NCI-H748 treated with DMSO at 0.1 percent for 48 hours (cell line): ENCODE data around the gene EBF3.

Experiments used
- DNase-seq: peaks from one replicate; lab custom pipeline; 2025; lab: John Stamatoyannopoulos, UW

Gene EBF3

GRCh38 chr10:129945064-129945463, 19.0 kb downstream of the EBF3 start:
- no peak for DNase-seq

DNA sequence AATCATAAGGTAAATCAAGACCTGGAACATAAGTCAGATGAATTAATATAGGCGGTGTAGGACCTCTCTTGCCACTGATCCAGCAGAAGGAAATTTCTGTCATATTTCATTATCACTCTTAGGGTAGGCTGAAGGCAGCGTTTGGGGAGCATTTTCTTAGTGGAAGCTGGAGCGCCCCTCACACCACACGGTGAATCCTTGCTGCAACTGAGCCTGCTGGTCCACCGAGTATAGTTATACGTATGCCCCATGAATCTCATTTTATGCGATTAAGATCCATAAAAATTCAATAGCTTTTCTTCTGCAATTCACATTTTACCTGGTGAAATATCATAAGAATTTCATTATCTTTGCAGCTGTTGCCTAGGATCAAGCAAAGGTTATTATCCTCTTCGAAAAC, 19.6 kb downstream of the EBF3 start:
- DNase-seq = no peak

DNA sequence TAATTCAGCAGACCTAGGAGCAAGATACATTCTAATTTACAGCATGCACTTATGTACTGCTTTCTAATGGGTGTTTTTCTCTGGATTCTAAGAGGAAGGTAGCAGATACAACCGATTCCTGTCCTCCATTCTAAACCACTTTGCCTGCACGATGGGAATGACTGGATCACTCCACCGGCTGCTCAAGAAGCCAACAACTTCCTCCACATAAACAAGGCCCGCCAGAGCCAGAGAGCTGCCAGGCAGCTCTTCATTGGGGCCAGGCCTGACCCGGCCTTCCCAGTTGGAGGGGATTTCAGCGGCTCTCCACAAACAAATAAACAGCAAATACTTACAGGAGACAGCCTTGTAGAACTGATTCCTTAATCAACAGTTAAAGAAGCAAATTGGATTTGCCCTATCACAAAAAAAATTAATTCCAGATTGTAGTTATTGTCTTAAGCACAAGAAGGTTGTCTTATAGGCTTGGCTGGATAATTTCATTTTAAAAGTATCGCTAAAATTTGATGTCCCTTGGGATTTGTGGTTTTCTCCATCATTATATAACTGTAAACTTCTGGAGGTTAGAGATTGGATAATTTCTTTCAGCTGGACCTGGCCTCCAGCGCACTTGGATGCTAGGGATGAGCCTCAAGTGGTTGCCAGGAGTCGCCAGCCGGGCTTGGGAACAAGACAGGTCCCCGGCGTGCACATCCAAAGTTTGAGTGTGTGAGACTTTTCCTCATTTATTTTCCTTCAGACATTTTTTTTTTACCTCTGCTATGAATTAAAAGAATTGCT, 20.9 kb downstream of the EBF3 start:
- no peak for DNase-seq

GRCh38 chr10:129942391-129942790, 21.7 kb downstream of the EBF3 start:
- no peak for DNase-seq

DNA sequence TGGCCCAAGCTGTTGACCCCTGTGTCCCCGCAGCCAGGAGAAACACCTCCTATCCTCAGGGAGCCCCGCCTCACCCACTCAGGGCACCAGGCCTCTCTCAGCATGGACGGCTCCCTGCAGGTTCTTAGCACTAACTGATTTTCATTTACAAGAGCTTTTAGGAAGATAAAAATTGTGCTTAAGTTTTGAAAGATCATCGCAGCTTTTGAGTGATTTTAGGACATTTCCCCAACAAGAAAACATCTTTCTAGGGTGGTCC, 22.1 kb downstream of the EBF3 start:
- no peak for DNase-seq

DNA sequence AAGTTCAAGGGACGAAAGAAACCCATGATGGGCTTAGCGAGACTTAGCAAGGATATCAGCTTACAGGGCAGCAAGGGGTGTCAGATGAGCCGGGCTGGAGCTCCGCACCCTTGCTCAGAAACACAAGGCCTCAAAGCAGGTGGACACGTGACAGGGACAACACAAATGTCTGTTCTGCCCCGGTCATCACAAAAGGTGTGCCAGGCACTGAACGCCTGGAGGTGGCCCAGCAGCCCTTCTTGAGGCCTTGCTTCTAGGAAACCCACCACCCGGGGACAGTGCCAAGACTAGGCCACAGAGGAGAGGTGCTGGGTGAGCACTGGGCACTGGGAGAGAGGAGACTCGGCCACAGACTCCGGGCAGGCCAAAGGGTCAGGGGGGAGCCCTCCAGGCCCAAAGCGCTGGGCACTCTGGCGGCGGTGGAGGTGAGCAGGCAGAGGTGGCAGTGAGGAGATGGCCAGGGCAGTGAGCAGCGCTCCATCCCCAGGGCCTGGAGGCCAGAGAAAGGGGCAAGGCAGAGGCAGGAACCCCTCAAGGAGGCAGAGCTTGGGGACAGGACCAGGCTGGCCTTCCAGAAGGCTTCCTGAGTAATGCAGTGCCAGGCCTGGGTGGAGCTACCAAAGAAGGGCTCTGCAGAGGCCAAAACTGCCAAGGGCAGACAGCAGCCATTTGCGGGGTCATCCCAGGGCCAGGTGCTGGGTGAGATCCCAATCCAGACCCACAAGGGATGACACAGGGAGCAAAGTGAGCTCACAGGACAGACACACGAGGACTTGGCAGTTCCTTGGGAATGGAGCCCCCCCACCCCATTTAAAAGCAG, 22.7 kb downstream of the EBF3 start:
- no peak for DNase-seq

- DNase-seq = no peak
Measured at GRCh38 chr10:129940617-129941198, 23.4 kb downstream of the EBF3 start.

DNA sequence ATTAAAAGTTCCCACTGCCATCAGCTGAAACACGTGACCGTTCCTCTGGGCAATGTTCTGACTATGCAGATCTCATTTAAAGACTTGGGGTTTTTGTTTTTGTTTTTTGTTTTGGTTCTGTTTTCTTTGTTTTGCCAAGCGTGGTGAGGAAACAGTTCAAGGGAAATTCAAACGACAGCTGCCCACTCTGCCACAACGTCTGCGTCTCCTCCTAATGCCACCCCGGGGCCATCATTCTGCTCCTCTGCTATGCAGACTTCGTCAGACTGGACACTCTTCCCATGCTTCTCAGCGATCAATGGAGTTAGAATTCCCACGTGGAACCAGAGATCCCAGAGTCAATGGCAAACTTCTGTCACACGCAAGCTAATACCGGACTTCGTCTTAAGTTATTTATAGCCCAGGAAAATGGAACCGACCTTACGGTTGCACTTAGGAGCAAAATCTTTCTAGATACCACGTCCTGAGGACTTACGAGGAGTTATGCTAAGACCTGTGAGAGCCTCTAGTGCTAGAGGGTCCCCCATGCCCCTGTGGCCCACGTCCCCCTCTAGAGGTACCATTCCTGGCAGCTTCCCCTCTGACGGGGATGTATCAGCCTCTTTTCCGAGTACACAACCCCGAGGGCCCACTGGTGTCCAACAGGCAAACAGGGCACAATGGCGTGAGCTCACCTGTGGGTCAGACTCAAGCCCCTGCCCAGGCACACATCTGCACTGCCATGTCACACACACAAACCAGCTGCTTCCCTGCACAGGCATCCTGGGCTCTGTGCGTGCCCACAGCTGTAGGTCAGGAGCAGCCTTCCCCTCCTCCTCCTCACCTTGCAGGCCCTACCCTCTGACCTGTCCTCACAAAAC, 24.4 kb downstream of the EBF3 start:
- DNase-seq = no peak

GRCh38 chr10:129938460-129938859, 25.6 kb downstream of the EBF3 start:
- no peak for DNase-seq

DNA sequence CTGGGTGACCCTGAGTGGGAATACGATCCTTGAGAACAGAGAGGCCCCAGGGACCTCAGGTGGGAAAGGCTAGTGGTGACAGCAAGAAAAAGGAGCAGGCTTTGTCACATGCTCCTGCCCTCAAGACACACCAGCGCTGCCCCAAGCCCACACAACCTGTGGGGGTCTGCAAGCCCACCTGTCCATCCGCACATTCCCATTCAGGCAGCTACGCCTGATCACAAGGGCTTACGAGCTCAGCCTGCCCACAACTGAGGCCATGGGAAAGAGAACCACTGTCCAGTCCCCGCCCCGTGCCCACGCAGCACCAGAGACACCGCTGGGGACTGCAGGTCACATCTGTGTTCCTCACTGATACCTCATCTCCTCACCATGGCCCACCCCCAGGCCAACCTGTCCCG, 26.7 kb downstream of the EBF3 start:
- no peak for DNase-seq

DNA sequence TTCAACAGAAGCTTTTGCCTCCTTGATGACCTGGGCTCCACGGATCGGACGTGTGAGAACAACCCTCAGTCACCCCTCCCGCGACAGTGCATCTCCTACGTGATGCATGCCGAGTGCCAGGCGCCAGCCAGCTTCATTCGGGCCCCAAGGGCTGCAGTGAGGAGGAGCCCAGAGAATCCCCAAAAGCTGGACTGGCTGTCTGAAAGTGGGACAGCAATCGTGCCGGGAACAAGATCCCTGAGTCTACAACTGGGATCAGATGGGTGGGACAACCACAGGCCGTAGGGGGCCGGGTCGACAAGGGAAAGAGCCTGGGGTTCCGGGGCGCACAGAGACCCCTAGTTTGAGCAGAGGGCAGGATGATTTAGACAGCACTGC, 27.2 kb downstream of the EBF3 start:
- no peak for DNase-seq

GRCh38 chr10:129936266-129936922, 27.7 kb downstream of the EBF3 start:
- DNase-seq = no peak

DNA sequence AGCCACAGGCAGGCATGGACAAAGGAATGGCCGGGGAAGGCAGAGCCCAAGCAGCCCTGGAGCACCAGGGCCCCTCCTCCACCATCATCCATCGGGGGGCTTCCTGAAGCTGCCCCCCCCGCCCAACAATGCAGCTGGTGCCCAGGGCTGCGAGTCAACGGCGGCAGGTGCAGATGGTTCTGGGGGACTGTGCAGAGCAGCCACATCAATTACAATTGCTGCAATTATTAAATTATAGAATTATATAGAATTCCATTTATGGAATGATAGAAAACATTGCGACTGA, 28.3 kb downstream of the EBF3 start:
- DNase-seq = no peak

DNA sequence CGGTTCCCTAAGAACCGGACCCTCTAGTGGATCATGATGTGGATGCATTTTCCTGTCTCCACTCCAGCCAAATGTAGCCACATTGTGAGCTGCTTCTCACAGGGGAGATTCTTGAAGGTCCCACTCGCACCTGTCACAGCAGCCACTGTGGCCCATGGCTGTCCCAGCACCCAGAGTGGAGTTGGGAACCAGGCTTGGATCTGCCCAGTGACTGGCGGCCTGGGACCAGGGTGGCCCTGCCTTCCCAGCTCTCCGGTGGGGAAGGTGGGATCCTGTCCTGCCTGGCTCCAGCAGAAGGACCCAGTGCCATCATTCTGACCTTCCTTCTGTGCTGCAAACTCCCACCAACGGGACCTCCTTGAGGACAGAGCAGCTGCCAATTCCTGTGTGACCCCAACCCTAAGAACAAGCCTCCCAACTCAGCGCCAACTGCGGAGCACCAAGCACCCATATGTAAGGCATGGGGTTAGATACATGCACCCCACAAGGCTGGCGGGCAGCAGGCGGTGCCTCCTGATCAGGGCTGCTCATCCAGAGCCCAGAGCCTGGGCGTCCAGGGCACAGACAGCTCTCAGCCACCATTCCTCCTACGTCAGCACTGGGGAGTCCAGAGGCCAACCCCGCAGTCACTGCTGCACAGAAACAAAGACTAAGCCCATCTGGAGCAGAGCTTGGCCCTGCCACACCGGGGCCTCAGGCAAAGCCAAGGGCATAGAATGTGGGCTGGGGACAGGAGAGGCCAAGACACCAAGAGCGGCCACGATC, 28.8 kb downstream of the EBF3 start:
- DNase-seq = no peak

GRCh38 chr10:129934196-129934925, 29.7 kb downstream of the EBF3 start:
- DNase-seq = no peak

GRCh38 chr10:129933456-129934092, 30.5 kb downstream of the EBF3 start:
- DNase-seq = no peak

DNA sequence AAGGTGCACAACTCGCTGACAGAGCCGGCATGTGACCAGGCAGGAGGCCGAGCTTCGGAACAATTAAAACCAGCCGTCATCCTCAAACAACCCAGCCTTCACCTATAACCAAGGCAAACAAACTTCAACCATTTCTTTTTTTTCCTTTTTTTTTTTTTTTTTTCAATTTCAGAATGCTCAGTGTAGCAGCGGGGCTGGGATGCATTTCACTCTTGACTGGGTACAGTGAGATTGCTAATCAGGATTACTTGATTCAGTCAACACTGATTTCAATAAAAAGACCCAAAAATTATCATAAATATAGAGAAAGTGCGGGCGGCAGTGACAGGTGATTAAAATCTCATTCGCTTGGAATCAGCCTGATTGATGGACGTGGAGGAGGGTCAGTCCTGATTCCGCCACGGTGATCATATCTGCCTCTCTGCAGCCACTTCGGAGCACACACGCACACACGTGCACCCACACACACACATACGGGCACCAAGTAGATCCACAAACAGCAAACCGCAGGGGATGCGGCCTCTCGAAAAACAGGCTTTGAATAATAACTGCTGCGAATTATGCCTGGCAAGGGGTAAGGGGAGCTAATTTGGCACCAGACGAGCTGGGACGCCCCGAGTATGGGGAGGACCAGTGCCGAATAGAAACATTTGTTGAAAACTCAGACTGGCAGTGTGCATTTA, 31.2 kb downstream of the EBF3 start:
- no peak for DNase-seq

DNA sequence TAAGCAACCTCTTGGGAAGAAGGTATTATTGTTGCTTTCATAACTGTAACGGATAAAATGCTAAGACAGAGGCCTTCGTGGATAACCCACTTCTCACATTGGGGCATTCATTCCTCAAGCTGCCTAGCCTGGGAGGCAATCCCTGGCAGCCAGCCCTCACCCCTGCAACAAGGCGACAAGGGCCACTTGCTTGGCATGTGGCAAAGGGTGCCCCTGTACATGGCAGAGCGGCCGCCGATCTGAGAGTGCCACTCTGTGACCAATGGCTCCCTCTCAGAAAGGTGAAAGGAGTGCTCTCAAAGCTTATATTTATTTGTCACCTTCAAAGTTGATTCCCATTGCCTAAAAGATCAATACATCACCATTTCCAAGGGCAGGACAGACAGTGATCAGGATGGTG, 31.9 kb downstream of the EBF3 start:
- DNase-seq = no peak
